MM.1S (cell line): Measurements from ENCODE around the gene STON2.

Experiments
- EZH2 ChIP-seq: fragments of 300-600 bp; sonication (generic); optimal IDR thresholded peaks from 2 replicates; pipeline ENCODE3; 2017; ENCODE audit warnings: low read depth, mild to moderate bottlenecking, antibody characterized with exemption, low read length, mixed read lengths
- TF ChIP-seq, protein P1 (sequence below): fragments of 300-600 bp; sonication (generic); IDR thresholded peaks from 2 replicates; pipeline ENCODE4 v1.5.1; 2016; ENCODE audit warnings: antibody characterized with exemption, low read length, mixed read lengths

DNA sequence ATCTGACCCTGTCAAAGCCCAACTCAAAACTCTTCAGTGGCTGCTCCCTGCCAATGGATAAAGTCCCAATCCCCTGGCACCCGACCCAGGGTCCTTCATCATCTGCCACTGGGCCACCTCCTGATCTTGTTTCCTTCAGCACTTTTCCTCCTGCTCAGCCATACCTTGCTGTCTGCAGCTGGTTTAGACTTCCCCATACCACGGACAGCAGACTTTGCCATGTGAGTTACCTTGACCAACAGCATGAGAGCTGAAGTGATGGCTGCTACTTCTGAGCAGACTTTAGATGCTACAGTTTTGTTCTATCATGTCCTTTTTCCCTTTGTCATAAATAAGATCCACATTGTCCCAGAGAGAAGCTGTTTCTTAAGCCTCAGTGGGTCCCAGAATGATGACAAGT is 33.3 kb upstream of the STON2 start:
- TF ChIP-seq, protein P1, sequence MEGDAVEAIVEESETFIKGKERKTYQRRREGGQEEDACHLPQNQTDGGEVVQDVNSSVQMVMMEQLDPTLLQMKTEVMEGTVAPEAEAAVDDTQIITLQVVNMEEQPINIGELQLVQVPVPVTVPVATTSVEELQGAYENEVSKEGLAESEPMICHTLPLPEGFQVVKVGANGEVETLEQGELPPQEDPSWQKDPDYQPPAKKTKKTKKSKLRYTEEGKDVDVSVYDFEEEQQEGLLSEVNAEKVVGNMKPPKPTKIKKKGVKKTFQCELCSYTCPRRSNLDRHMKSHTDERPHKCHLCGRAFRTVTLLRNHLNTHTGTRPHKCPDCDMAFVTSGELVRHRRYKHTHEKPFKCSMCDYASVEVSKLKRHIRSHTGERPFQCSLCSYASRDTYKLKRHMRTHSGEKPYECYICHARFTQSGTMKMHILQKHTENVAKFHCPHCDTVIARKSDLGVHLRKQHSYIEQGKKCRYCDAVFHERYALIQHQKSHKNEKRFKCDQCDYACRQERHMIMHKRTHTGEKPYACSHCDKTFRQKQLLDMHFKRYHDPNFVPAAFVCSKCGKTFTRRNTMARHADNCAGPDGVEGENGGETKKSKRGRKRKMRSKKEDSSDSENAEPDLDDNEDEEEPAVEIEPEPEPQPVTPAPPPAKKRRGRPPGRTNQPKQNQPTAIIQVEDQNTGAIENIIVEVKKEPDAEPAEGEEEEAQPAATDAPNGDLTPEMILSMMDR = no peak
- no peak for TF ChIP-seq EZH2
